IMR-90 (cell line): Measurements from ENCODE around the gene TBX20. TPM values are rescaled to one million over a fixed set of nuclear protein-coding genes. Genes with fewer than 3 reads are reported as not detected.

Experiments used
- ATAC-seq: fragments of 200-7000 bp; cut with Tn5 transposase; 2 replicates; pipeline ENCODE4 v1.9.1; 2020; ENCODE audit warnings: low read depth, mild to moderate bottlenecking, moderate library complexity
- BruUV-seq: library from RNA; stranded (reverse); fragments of 400-500 nt; replicated peaks from 2 replicates; lab custom pipeline; 2021; lab: Mats Ljungman, UMichigan
- CTCF ChIA-PET: fragments of 300-600 bp; formaldehyde crosslinking; extraction: SDS; loops from one replicate; lab custom pipeline; 2021; ENCODE audit warnings: antibody characterized with exemption; lab: Yijun Ruan, JAX
- POLR2A ChIA-PET: fragments of 300-600 bp; sonication (Branson Sonifier 250); formaldehyde crosslinking; loops from one replicate; lab custom pipeline; 2022; ENCODE audit warnings: antibody characterized with exemption; ENCODE audit not compliant: unreplicated experiment; lab: Charles Lee
- DNase-seq: peaks from one replicate; pipeline ENCODE4 v3.0.0; 2013
- H2AFZ ChIP-seq: replicated peaks from 2 replicates; pipeline ENCODE3; 2013; ENCODE audit warnings: low read length, mild to moderate bottlenecking; ENCODE audit not compliant: poor library complexity
- H2AK5ac ChIP-seq: 2 replicates; pipeline ENCODE4 v1.6.1; 2013; ENCODE audit warnings: low read depth, low read length, inconsistent platforms
- H2AK9ac ChIP-seq: replicated peaks from 2 replicates; pipeline ENCODE3; 2013; ENCODE audit warnings: mild to moderate bottlenecking, low read depth, low read length, moderate library complexity; ENCODE audit not compliant: poor library complexity
- H2BK120ac ChIP-seq: 2 replicates; pipeline ENCODE4 v1.6.1; 2013; ENCODE audit warnings: low read depth, low read length, inconsistent platforms
- H2BK15ac ChIP-seq: 3 replicates; pipeline ENCODE4 v1.6.1; 2013; ENCODE audit warnings: low read depth, low read length, inconsistent platforms
- H2BK20ac ChIP-seq: 2 replicates; pipeline ENCODE4 v1.6.1; 2013; ENCODE audit warnings: low read depth, mild to moderate bottlenecking, inconsistent platforms, low read length, moderate library complexity
- H2BK5ac ChIP-seq: 2 replicates; pipeline ENCODE4 v1.6.1; 2013; ENCODE audit warnings: mild to moderate bottlenecking, low read depth, low read length, inconsistent platforms; ENCODE audit not compliant: poor library complexity, severe bottlenecking
- H3K14ac ChIP-seq: replicated peaks from 2 replicates; pipeline ENCODE4 v1.6.1; 2013; ENCODE audit warnings: low read depth, low read length, inconsistent platforms
- H3K18ac ChIP-seq: 2 replicates; pipeline ENCODE4 v1.6.1; 2013; ENCODE audit warnings: low read depth, low read length, control low read depth
- H3K23ac ChIP-seq: 2 replicates; pipeline ENCODE4 v1.6.1; 2013; ENCODE audit warnings: low read depth, low read length, inconsistent platforms
- H3K27ac ChIP-seq: 2 replicates; pipeline ENCODE4 v1.5.1; 2013; ENCODE audit warnings: mild to moderate bottlenecking, control low read depth, low read length; ENCODE audit not compliant: insufficient read depth
- H3K27me3 ChIP-seq: 2 replicates; pipeline ENCODE4 v1.6.1; 2013; ENCODE audit warnings: low read length; ENCODE audit not compliant: control insufficient read depth, insufficient read depth
- H3K36me3 ChIP-seq: 2 replicates; pipeline ENCODE4 v1.6.1; 2013; ENCODE audit warnings: low read length, mixed read lengths; ENCODE audit not compliant: control insufficient read depth, insufficient read depth
- H3K4ac ChIP-seq: 2 replicates; pipeline ENCODE4 v1.6.1; 2013; ENCODE audit warnings: low read depth, low read length, inconsistent platforms
- H3K4me1 ChIP-seq: 2 replicates; pipeline ENCODE4 v1.6.1; 2013; ENCODE audit warnings: low read length, mixed read lengths; ENCODE audit not compliant: control insufficient read depth, insufficient read depth
- H3K4me2 ChIP-seq: 2 replicates; pipeline ENCODE4 v1.6.1; 2013; ENCODE audit warnings: low read depth, mild to moderate bottlenecking, control low read depth, low read length, moderate library complexity
- H3K4me3 ChIP-seq: 2 replicates; pipeline ENCODE4 v1.5.1; 2013; ENCODE audit warnings: low read depth, mild to moderate bottlenecking, control low read depth, low read length, moderate library complexity; ENCODE audit not compliant: insufficient read depth
- H3K56ac ChIP-seq: 2 replicates; pipeline ENCODE4 v1.6.1; 2013; ENCODE audit warnings: low read length, inconsistent platforms; ENCODE audit not compliant: insufficient read depth; ENCODE audit errors: extremely low read depth
- H3K79me1 ChIP-seq, 2 experiments: 2 replicates each; pipeline ENCODE4 v1.6.1; 2013; ENCODE audit warnings: low read length in 2 of 2, inconsistent platforms in 1 of 2, low read depth in 1 of 2
- H3K9ac ChIP-seq: 2 replicates; pipeline ENCODE4 v1.6.1; 2013; ENCODE audit warnings: low read depth, low read length, control low read depth
- H3K9me1 ChIP-seq: 2 replicates; pipeline ENCODE4 v1.6.1; 2013; ENCODE audit warnings: low read length, inconsistent platforms; ENCODE audit not compliant: insufficient read depth
- H3K9me3 ChIP-seq: 2 replicates; pipeline ENCODE4 v1.6.1; 2013; ENCODE audit warnings: low read length; ENCODE audit not compliant: control insufficient read depth, insufficient read depth
- H4K20me1 ChIP-seq: 2 replicates; pipeline ENCODE4 v1.6.1; 2013; ENCODE audit warnings: low read length, inconsistent platforms; ENCODE audit not compliant: insufficient read depth
- H4K5ac ChIP-seq: 2 replicates; pipeline ENCODE4 v1.6.1; 2013; ENCODE audit warnings: mild to moderate bottlenecking, low read depth, low read length, control low read depth
- H4K8ac ChIP-seq, 2 experiments: 2 replicates each; pipeline ENCODE4 v1.6.1; 2013; ENCODE audit warnings: low read depth in 2 of 2, low read length in 2 of 2, control low read depth in 1 of 2, inconsistent platforms in 1 of 2
- H4K91ac ChIP-seq: 2 replicates; pipeline ENCODE4 v1.6.1; 2013; ENCODE audit warnings: low read depth, low read length, inconsistent platforms; ENCODE audit not compliant: insufficient read depth
- BHLHE40 ChIP-seq: fragments of 150-350 bp; IDR thresholded peaks from 2 replicates; pipeline ENCODE4 v1.6.1; 2016; ENCODE audit warnings: mild to moderate bottlenecking, low read depth, low read length
- CEBPB ChIP-seq: IDR thresholded peaks from 2 replicates; pipeline ENCODE4 v1.6.1; 2012; ENCODE audit warnings: low read depth, low read length, improper control_type of control experiment
- ELK1 ChIP-seq: fragments of 150-350 bp; IDR thresholded peaks from 2 replicates; pipeline ENCODE4 v1.6.1; 2016; ENCODE audit warnings: low read depth, mild to moderate bottlenecking, low read length, moderate library complexity, borderline replicate concordance
- FOS ChIP-seq: fragments of 150-350 bp; IDR thresholded peaks from 2 replicates; pipeline ENCODE4 v1.6.1; 2016; ENCODE audit warnings: low read depth, low read length
- MAZ ChIP-seq: IDR thresholded peaks from 2 replicates; pipeline ENCODE4 v1.6.1; 2012; ENCODE audit warnings: low read depth, mild to moderate bottlenecking, low read length, improper control_type of control experiment, moderate library complexity, borderline replicate concordance
- MXI1 ChIP-seq: IDR thresholded peaks from 2 replicates; pipeline ENCODE4 v1.6.1; 2012; ENCODE audit warnings: low read depth, mild to moderate bottlenecking, low read length, moderate library complexity, borderline replicate concordance
- NFE2L2 ChIP-seq: fragments of 150-350 bp; IDR thresholded peaks from 2 replicates; pipeline ENCODE4 v1.6.1; 2016; ENCODE audit warnings: low read depth, mild to moderate bottlenecking, low read length
- RAD21 ChIP-seq: IDR thresholded peaks from 2 replicates; pipeline ENCODE4 v1.6.1; 2012; ENCODE audit warnings: low read length, improper control_type of control experiment
- RFX5 ChIP-seq: IDR thresholded peaks from 2 replicates; pipeline ENCODE4 v1.8.0; 2012; ENCODE audit warnings: low read depth, mild to moderate bottlenecking, low read length, moderate library complexity
- SMC3 ChIP-seq: fragments of 150-350 bp; IDR thresholded peaks from 2 replicates; pipeline ENCODE4 v1.6.1; 2016; ENCODE audit warnings: low read depth, mild to moderate bottlenecking, antibody characterized with exemption, low read length, moderate library complexity
- USF2 ChIP-seq: fragments of 150-350 bp; IDR thresholded peaks from 2 replicates; pipeline ENCODE4 v1.6.1; 2017; ENCODE audit warnings: mild to moderate bottlenecking, antibody characterized with exemption, low read length, low read depth
- dilution Hi-C: fragments of 300-500 bp; cut with HindIII; formaldehyde crosslinking; loops from one replicate; pipeline ENCODE4 v1.14.3; 2018; ENCODE audit warnings: low sequenced_read_pairs; ENCODE audit not compliant: unreplicated experiment
- in situ Hi-C: fragments of 300-500 bp; cut with MboI; formaldehyde crosslinking; loops from 3 replicates; pipeline ENCODE4 v1.14.3; 2019; ENCODE audit warnings: low sequenced_read_pairs, inconsistent platforms, mixed read lengths
- intact Hi-C: fragments of 100-400 bp; cut with micrococcal nuclease; formaldehyde crosslinking; loops from 2 replicates; pipeline ENCODE4 v1.10.0; 2022
- polyA plus RNA-seq, 3 experiments: library from polyadenylated mRNA; depleted of rRNA; stranded (reverse); fragments of >200 nt; gene quantifications; 2 replicates each; pipeline ENCODE4 v1.2.3, GENCODE V29; 2012; ENCODE audit warnings: low replicate concordance in 1 of 3
- total RNA-seq: library from RNA; depleted of rRNA; stranded (reverse); fragments of >200 nt; gene quantifications from 2 replicates; pipeline ENCODE4 v1.2.3, GENCODE V29; 2012

Gene TBX20
- total and polyA plus RNA-seq, 2 of the 4 experiments (the other 2 are of a cell fraction), result 0.15 to 0.36 TPM

DNA sequence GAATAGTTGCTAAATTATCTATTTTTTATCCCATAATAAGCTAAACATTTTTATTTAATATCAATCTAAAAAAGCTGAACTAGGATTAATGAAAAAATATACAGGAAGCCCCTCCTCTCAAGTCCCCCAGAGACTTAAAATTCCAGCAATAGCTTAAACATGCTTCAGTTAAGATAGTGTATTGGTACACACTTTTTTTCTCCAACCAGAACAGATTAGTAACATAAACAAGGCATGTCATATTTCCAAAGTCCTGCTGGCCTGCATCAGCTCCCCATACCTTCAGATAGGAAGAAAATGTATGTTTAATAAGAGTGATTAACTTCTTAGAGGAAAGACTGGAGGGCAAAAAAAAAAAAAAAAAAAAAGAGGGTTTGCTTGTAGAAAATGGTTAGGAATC is 7.1 kb downstream of the TBX20 start:
- peaks cover 28% of the 10 kb centered on the region for H3K27me3 ChIP-seq
- H3K9ac ChIP-seq, result no peak overlapping the region
- H3K9me3 ChIP-seq, result no peaks in the 10 kb centered on the region
- dilution Hi-C loops (no loop called here), in situ Hi-C loops (no loop called here), intact Hi-C loops (no loop called here)
- no peak overlapping the region for H3K23ac ChIP-seq
- H3K4me3 ChIP-seq, result no peak overlapping the region
- no peaks in the 10 kb centered on the region for H3K4me1 ChIP-seq
- H3K4me2 ChIP-seq, result no peak overlapping the region
- no peak overlapping the region for H2BK20ac ChIP-seq
- no peaks in the 10 kb centered on the region for H3K9me1 ChIP-seq
- H3K4ac ChIP-seq, result no peak overlapping the region
- H2BK5ac ChIP-seq, result no peak overlapping the region
- no peak overlapping the region for H2AFZ ChIP-seq
- no peak overlapping the region for H3K18ac ChIP-seq
- H2BK120ac ChIP-seq, result no peak overlapping the region
- H3K79me1 ChIP-seq, result no peaks in the 10 kb centered on the region
- no peak overlapping the region for H2AK5ac ChIP-seq
- CTCF ChIA-PET, result interaction anchor here (0.6 kb wide), 1 partner anchor 1190 kb away, joined by 3 read pairs; no protein-coding TSS in a partner anchor
- no peak overlapping the region for H3K14ac ChIP-seq
- H2AK9ac ChIP-seq, result no peak overlapping the region
- no peak overlapping the region for H4K91ac ChIP-seq
- H4K5ac ChIP-seq, result no peak overlapping the region
- H3K56ac ChIP-seq, result no peak overlapping the region
- H2BK15ac ChIP-seq, result no peak overlapping the region
- no peaks in the 10 kb centered on the region for H3K36me3 ChIP-seq
- POLR2A ChIA-PET, result no interaction called here
- H3K27ac ChIP-seq, result no peak overlapping the region
- DNase-seq, result no peak
- ATAC-seq, result no peak
- no peaks in the 10 kb centered on the region for H4K20me1 ChIP-seq
- TF ChIP-seq SMC3 (no peak), RAD21 (no peak), MAZ (no peak), ELK1 (no peak), NFE2L2 (no peak), RFX5 (no peak), USF2 (no peak), CEBPB (no peak), MXI1 (no peak), FOS (no peak), BHLHE40 (no peak)
- no peak overlapping the region for H4K8ac ChIP-seq
- no TSS peak for BruUV-seq
